ENCODE results near the gene LORICRIN.

LORICRIN gene

DNA sequence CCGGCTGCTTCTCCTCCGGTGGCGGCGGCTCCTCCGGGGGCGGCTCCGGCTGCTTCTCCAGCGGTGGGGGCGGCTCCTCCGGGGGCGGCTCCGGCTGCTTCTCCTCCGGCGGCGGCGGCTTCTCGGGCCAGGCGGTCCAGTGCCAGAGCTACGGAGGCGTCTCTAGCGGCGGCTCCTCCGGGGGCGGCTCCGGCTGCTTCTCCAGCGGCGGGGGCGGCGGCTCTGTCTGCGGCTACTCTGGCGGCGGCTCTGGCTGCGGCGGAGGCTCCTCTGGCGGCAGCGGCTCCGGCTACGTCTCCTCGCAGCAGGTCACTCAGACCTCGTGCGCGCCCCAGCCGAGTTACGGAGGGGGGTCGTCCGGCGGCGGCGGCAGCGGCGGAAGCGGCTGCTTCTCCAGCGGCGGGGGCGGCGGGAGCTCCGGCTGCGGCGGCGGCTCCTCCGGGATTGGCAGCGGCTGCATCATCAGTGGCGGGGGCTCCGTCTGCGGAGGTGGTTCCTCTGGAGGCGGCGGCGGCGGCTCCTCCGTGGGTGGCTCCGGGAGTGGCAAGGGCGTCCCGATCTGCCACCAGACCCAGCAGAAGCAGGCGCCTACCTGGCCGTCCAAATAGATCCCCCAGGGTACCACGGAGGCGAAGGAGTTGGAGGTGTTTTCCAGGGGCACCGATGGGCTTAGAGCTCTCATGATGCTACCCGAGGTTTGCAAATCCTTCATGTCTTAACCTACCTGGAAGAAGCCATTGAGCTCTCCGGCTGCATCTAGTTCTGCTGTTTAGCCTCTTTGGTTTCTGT is 2.0 kb downstream of the LORICRIN start:
- TF ChIP-seq, protein P1, sequence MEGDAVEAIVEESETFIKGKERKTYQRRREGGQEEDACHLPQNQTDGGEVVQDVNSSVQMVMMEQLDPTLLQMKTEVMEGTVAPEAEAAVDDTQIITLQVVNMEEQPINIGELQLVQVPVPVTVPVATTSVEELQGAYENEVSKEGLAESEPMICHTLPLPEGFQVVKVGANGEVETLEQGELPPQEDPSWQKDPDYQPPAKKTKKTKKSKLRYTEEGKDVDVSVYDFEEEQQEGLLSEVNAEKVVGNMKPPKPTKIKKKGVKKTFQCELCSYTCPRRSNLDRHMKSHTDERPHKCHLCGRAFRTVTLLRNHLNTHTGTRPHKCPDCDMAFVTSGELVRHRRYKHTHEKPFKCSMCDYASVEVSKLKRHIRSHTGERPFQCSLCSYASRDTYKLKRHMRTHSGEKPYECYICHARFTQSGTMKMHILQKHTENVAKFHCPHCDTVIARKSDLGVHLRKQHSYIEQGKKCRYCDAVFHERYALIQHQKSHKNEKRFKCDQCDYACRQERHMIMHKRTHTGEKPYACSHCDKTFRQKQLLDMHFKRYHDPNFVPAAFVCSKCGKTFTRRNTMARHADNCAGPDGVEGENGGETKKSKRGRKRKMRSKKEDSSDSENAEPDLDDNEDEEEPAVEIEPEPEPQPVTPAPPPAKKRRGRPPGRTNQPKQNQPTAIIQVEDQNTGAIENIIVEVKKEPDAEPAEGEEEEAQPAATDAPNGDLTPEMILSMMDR (IDR thresholded peaks at IDR 0.05; ENCODE audit: extremely low read depth, missing control alignments): no peak
- peak; percentile 51 for DNase-seq (ENCODE audit: low spot score)

DNA sequence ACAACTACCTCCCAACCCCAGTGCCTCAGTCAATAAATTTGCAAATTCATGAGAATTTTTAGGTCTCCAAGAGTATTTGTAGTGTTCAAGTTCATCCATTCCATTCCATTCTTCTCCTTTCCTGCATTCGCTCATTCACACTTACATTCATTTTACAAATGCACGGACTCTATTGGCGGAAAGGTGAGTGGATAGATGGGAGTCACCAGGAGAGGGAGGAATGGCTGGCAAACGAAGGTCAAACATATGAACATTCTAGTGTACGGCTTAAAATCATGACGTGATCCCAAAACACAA is 2.5 kb downstream of the LORICRIN start:
- no peak for DNase-seq (ENCODE audit: low spot score)
- TF ChIP-seq, protein P1 (IDR thresholded peaks at IDR 0.05; ENCODE audit: extremely low read depth, missing control alignments): no peak

DNA sequence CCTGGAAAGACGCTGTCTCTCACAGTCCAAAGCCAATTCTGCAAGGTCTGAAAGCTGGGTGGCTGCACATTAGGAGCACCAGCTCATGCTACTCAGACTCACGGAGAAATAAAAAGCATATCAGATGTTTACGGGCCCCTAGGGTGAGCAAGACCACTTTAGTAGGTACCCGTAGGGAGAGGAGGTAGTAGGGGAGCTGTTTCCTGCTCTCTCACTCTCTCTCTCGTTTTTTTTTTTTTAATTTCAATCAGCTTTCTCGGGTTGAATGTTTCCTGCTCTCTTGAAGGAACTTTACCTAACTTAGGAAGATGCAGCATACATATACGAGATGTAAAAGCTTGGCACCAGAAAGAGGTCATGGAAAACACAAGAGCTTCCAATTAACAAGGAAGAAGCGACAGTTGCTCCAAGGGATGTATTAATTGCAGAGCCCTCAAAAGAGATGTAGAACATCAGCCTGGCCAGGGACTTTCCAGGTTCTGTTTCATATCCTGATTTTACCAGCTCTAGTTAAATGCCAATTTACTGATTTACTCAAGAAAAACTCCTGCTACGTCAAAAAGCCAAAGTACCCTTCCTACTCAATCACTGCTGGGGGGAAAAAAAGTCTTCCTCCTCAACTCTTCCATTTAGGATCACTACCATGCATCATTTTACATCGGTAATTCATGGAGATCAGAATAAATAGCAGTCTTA is 3.1 kb downstream of the LORICRIN start:
- TF ChIP-seq, protein P1 (IDR thresholded peaks at IDR 0.05; ENCODE audit: extremely low read depth, missing control alignments): no peak

DNA sequence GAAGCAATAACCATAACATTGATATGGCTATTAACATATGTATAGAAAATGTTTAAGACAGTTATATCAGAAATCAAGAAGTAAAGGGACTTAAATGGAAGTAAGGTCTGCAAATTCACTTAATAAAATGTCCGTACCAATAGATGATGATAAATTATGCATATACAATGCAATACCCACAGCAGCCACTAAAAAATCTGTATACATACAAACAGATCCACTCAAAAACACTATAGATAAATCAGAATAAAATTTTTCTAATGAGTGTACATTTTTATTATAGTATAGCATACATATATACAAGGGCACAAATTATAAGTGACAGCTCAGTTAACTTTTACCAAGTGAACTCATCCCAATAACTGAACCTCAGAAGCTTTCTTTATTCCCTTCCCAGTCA is 6.0 kb downstream of the LORICRIN start:
- no peak for DNase-seq (ENCODE audit: low spot score)
- TF ChIP-seq, protein P1 (IDR thresholded peaks at IDR 0.05; ENCODE audit: extremely low read depth, missing control alignments): no peak

More for the DNA sequence above, 3.1 kb downstream of the LORICRIN start:
- DNase-seq (ENCODE audit: low spot score): peak; percentile 63

DNA sequence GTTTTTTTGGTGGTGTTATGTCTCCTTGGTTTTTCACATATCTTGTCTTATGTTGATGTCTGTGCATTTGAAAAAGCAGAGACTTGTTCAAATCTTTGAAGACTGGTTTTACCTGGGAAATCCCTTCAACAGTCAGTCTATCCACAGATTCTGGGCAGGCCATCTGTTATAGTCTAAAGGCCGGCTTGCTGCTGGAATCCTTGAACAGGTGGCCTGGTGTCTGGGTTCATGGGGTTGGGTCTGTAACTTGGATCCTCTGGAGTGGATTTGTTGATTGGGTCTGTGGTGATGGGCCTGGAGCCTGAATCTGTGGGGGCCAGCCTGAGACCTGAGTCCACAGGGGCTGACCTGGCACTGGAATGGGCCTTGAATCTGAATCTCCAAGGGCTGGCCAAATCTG is 12.2 kb downstream of the LORICRIN start:
- TF ChIP-seq, protein P1 (IDR thresholded peaks at IDR 0.05; ENCODE audit: extremely low read depth, missing control alignments): no peak
- DNase-seq (ENCODE audit: low spot score): no peak

DNA sequence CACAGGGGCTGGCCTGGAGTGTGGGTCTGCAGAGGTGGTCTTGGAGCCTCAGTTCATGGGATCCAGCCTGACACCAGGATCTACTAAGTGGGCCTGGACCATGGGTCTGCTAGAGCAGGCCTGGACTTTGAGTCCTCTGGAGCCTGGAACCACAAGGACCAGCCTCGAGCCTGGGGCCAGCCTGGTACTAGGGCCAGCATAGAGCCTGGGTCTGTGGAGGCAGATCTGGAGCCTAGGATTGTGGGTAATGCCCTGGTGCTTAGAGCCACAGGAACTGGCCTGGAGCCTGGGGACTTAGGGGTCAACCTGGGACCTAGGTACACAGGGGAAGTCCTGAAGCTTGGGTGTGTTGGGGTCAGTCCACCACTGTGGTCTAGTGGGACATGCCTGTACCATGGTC is 12.7 kb downstream of the LORICRIN start:
- TF ChIP-seq, protein P1 (IDR thresholded peaks at IDR 0.05; ENCODE audit: extremely low read depth, missing control alignments): no peak
- DNase-seq (ENCODE audit: low spot score): no peak

DNA sequence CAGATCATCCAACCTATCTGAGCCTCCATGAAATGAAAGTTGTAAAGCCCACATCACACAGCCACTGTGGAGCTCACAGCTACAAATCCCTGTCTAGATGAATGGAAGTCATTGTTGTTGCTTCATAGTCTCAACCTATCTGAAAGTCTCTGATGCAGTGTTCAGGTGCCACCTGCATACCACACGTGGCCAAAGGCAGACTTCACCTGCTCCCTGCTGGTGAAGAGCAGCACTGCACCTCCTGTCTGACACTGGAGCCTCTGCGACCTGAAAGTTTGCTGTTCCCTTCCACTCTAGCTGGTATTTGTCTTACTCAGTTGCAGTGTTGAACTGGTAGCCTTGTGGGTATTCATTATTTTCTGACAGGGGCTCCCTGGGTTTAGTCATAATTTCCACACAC is 18.4 kb downstream of the LORICRIN start:
- TF ChIP-seq, protein P1 (IDR thresholded peaks at IDR 0.05; ENCODE audit: extremely low read depth, missing control alignments): peak; percentile 78
- peak; percentile 67 for DNase-seq (ENCODE audit: low spot score)

Data from GM20000 (cell line).